ENCODE results near the gene ZNF135.

Gene ZNF135

DNA sequence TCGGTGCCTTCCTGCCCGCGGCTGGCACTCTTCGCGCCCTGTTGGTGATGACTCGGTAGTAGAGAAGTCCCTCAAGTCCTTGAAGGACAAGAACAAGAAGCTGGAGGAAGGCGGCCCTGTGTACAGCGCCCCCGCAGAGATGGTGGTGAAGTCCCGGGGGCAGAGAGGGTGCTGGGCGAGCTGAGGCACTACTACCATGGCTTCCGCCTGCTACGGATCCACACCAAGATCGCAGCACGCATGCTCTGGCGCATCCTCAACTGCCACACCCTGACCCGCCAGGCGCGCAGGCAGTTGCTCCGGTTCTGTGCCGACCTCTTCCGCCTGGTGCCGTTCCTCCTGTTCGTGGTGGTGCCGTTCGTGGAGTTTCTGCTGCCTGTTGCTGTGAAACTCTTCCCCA, 14.2 kb upstream of the ZNF135 start:
- TF ChIP-seq, protein P1, sequence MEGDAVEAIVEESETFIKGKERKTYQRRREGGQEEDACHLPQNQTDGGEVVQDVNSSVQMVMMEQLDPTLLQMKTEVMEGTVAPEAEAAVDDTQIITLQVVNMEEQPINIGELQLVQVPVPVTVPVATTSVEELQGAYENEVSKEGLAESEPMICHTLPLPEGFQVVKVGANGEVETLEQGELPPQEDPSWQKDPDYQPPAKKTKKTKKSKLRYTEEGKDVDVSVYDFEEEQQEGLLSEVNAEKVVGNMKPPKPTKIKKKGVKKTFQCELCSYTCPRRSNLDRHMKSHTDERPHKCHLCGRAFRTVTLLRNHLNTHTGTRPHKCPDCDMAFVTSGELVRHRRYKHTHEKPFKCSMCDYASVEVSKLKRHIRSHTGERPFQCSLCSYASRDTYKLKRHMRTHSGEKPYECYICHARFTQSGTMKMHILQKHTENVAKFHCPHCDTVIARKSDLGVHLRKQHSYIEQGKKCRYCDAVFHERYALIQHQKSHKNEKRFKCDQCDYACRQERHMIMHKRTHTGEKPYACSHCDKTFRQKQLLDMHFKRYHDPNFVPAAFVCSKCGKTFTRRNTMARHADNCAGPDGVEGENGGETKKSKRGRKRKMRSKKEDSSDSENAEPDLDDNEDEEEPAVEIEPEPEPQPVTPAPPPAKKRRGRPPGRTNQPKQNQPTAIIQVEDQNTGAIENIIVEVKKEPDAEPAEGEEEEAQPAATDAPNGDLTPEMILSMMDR (IDR thresholded peaks at IDR 0.05; ENCODE audit: low read depth, low read length): no peak
- Histone ChIP-seq H3K27me3 (no peaks in the 10 kb centered on the region), H3K36me3 (no peaks in the 10 kb centered on the region), H3K4me3 (ENCODE audit: low read depth, low read length) (no peak overlapping the region), H3K4me1 (no peaks in the 10 kb centered on the region), H3K9me3 (no peaks in the 10 kb centered on the region; the same call in 1 of the 2 replicates)
- no peak for DNase-seq

DNA sequence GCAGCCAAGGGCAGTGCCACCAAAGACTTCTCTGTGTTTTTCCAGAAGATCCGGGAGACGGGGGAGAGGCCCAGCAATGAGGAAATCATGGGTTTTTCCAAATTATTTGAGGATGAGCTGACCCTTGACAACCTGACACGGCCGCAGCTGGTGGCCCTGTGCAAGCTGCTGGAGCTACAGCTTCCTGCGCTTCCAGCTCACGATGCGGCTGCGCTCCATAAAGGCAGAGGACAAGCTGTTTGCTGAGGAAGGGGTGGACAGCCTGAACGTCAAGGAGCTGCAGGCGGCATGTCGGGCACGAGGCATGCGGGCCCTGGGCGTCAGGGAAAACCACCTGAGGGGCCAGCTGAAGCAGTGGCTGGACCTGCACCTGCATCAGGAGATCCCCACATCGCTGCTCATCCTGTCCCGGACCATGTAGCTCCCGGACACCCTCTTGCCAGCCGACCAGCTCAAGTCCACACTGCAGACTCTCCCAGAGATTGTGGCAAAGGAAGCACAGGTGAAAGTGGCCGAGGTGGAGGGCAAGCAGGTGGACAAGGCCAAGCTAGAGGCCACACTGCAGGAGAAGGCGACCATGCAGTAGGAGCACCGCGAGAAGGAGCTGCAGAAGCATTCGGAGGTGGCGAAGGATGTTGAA, 13.6 kb upstream of the ZNF135 start:
- Histone ChIP-seq H3K36me3 (no peaks in the 10 kb centered on the region), H3K4me3 (ENCODE audit: low read depth, low read length) (no peak overlapping the region), H3K9me3 (no peaks in the 10 kb centered on the region; the same call in 1 of the 2 replicates), H3K4me1 (no peaks in the 10 kb centered on the region), H3K27me3 (no peaks in the 10 kb centered on the region)
- TF ChIP-seq, protein P1 (IDR thresholded peaks at IDR 0.05; ENCODE audit: low read depth, low read length): no peak
- DNase-seq: no peak

DNA sequence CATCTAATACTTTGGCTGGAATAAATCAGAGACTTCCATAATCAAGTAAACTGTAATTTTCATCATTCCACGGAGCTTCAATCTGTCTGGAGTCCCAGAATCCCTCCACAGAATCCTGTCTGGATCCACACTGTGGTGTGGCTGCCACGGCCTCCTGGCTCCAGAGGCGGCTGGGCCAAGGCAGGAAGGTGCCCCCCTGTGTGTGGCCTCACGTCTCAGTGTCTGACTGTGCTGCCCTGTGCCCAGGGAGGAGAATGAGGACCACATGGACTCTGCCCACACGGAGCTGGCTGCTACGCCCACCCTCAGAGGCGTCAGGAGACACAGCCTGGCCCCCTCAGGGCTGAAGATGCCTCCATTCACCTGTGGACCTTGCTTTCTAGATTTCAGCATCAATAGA, 12.2 kb upstream of the ZNF135 start:
- Histone ChIP-seq H3K27me3 (no peaks in the 10 kb centered on the region), H3K4me1 (no peaks in the 10 kb centered on the region), H3K4me3 (ENCODE audit: low read depth, low read length) (no peak overlapping the region), H3K9me3 (no peaks in the 10 kb centered on the region; the same call in 1 of the 2 replicates), H3K36me3 (no peaks in the 10 kb centered on the region)
- TF ChIP-seq, protein P1 (IDR thresholded peaks at IDR 0.05; ENCODE audit: low read depth, low read length): no peak
- no peak for DNase-seq

DNA sequence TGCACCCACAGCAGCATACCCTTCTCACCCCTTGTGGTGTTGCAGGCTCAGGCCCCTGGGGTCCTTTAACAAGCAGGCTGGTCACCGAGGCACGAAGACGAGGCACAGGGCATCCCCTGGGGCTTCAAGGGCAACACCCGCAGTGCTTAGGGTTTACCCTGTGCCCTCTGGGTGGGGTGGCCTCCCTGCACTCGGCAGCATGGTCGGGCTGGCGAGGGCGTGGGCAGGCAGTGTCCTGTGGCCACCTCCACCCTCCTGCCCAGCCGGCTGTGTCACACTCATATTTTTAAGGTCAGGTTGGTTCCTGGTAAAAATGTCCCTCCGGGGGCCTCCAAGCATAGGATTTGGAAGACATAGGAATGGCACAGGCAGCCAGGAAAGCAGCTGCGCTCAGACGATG, 11.4 kb upstream of the ZNF135 start:
- no peaks in the 10 kb centered on the region for H3K27me3 ChIP-seq
- H3K4me1 ChIP-seq: no peaks in the 10 kb centered on the region
- no peaks in the 10 kb centered on the region; the same call in 1 of the 2 replicates for H3K9me3 ChIP-seq
- H3K4me3 ChIP-seq (ENCODE audit: low read depth, low read length): no peak overlapping the region
- H3K36me3 ChIP-seq: no peaks in the 10 kb centered on the region
- DNase-seq: no peak
- TF ChIP-seq, protein P1 (IDR thresholded peaks at IDR 0.05; ENCODE audit: low read depth, low read length): no peak

DNA sequence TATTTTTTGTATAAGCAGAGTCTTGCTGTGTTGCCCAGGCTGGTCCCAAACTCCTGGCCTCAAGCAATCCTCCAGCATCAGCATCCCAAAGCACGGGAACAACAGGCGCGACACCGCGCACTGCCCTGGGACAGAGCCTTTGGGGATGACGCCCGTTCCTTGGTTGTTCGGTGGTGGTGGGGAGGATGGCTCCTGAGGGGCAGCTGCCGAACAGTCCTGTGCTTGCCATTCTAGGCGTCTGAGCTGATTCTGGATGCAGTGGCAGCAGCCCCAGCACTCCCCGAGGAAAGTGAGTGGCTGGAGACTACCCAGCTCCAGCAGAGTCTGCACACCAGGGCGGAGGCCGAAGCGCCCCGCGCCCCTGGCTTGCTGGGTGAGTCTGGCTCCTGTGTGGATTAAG, 6.8 kb upstream of the ZNF135 start:
- TF ChIP-seq, protein P1 (IDR thresholded peaks at IDR 0.05; ENCODE audit: low read depth, low read length): no peak
- Histone ChIP-seq H3K36me3 (no peaks in the 10 kb centered on the region), H3K4me1 (no peaks in the 10 kb centered on the region), H3K27me3 (no peaks in the 10 kb centered on the region), H3K4me3 (ENCODE audit: low read depth, low read length) (no peak overlapping the region), H3K9me3 (peaks cover 2% of the 10 kb centered on the region)
- no peak for DNase-seq

DNA sequence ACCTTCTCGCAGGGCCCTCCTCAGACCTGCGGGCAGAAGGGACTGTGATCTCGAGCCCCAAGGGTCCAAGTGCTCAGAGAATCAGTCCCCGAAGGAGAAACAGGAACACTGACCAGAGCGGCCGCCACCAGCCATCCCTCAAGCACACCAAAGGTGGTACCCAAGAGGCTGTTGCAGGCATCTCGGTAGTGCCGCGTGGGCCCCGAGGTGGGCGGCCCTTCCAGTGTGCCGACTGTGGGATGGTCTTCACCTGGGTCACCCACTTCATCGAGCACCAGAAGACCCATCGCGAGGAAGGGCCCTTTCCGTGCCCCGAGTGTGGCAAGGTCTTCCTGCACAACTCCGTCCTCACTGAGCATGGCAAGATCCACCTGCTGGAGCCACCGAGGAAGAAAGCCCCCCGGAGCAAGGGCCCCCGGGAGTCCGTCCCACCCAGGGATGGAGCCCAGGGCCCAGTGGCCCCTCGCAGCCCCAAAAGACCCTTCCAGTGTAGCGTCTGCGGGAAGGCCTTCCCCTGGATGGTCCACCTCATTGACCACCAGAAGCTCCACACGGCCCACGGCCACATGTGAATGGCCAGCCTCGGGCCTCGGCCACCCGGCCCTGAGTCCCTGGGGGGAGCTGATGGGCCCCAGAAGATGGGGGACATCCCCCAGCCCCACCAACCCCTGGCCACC, 5.5 kb upstream of the ZNF135 start:
- TF ChIP-seq, protein P1 (IDR thresholded peaks at IDR 0.05; ENCODE audit: low read depth, low read length): no peak
- H3K9me3 ChIP-seq: peaks cover 2% of the 10 kb centered on the region
- no peaks in the 10 kb centered on the region for H3K36me3 ChIP-seq
- H3K4me1 ChIP-seq: no peaks in the 10 kb centered on the region
- no peaks in the 10 kb centered on the region for H3K27me3 ChIP-seq
- H3K4me3 ChIP-seq (ENCODE audit: low read depth, low read length): no peak overlapping the region
- no peak for DNase-seq
